Measurements from ENCODE around the gene ZSCAN9. TPM values are rescaled to one million over a fixed set of nuclear protein-coding genes. Genes with fewer than 3 reads are reported as not detected.

The ZSCAN9 gene
- total and polyA plus RNA-seq, 2 of the 13 experiments (the other 11 are each of a cell fraction or from before 2014, with no cell fraction given) = 14.6 to 17.8 TPM

- TF ChIP-seq ZNF296 (CRISPR knock-in tag; conservative IDR thresholded peaks at IDR 0.05) (no peak), ZNF691 (CRISPR knock-in tag; IDR thresholded peaks at IDR 0.05; ENCODE audit: borderline replicate concordance, low read depth) (no peak), NCOR1 (IDR thresholded peaks at IDR 0.05; ENCODE audit: borderline replicate concordance, low read length) (no peak), ZSCAN31 (CRISPR knock-in tag; IDR thresholded peaks at IDR 0.05; ENCODE audit: low read depth) (no peak), NFKBIZ (CRISPR knock-in tag; IDR thresholded peaks at IDR 0.05) (no peak)
Observed at GRCh38 chr6:28269492-28269891, 44.4 kb downstream of the ZSCAN9 start (continued).

- CTCF ChIA-PET (ENCODE audit: low intra/inter-chr PET ratio, low total read pairs) = no interaction called here
- H4K20me1 ChIP-seq (ENCODE audit: insufficient read depth, low read length) = no peaks in the 10 kb centered on the region
- H3K27me3 ChIP-seq (ENCODE audit: control insufficient read depth in 1 of 2, insufficient read depth in 2 of 2, low read length in 2 of 2) = no peaks in the 10 kb centered on the region
- H3K4me2 ChIP-seq (ENCODE audit: low read depth, low read length) = no peak overlapping the region
- FAIRE-seq (no peak), ATAC-seq (no peak), DNase-seq (ENCODE audit: low spot score) (no peak)
- H3K4me1 ChIP-seq (ENCODE audit: insufficient read depth, low read length) = peaks cover under 1% of the 10 kb centered on the region; the same call in 1 of the 2 replicates
- in situ Hi-C loops (cut with HindIII; ENCODE audit: extremely low pct_ligation_motif_present, low pct_unique_long_range_greater_than_20kb) = no loop called here
- no peak overlapping the region for H3K4me3 ChIP-seq (replicated peaks in 1 of 3; ENCODE audit: insufficient read depth in 1 of 3, low read depth in 2 of 3, low read length in 3 of 3)
- no peak overlapping the region for H3K9ac ChIP-seq (ENCODE audit: insufficient read depth, low read depth, low read length)
- BruUV-seq (replicated peaks) = no TSS peak
- H3K36me3 ChIP-seq (replicated peaks in 1 of 2; ENCODE audit: control insufficient read depth in 1 of 2, insufficient read depth in 2 of 2, low read length in 2 of 2) = peaks cover 11 to 56% of the 10 kb centered on the region in 2 experiments
- no peaks in the 10 kb centered on the region for H3K79me2 ChIP-seq (ENCODE audit: insufficient read depth, low read length)
- no peak overlapping the region for H3K27ac ChIP-seq (ENCODE audit: extremely low read length, insufficient read depth, low read length)
- H3K9me3 ChIP-seq (ENCODE audit: low read length) = no peaks in the 10 kb centered on the region
- intact Hi-C loops (cut with micrococcal nuclease; ENCODE audit: unreplicated experiment) = no loop called here
- H2AFZ ChIP-seq (ENCODE audit: low read length) = no peak overlapping the region
- POLR2A ChIA-PET = interaction anchor here (0.6 kb wide), 1 partner anchor 620 kb away, joined by 3 read pairs; no protein-coding TSS in a partner anchor
- TF ChIP-seq MEIS1 (CRISPR knock-in tag; IDR thresholded peaks at IDR 0.05; ENCODE audit: borderline replicate concordance) (no peak), ZNF280B (CRISPR knock-in tag; IDR thresholded peaks at IDR 0.05; ENCODE audit: borderline replicate concordance) (no peak), ZNF713 (CRISPR knock-in tag; IDR thresholded peaks at IDR 0.05) (no peak), ZNF253 (CRISPR knock-in tag; IDR thresholded peaks at IDR 0.05; ENCODE audit: borderline replicate concordance) (no peak), MZF1 (CRISPR knock-in tag; IDR thresholded peaks at IDR 0.05; ENCODE audit: borderline replicate concordance) (no peak), IKZF4 (CRISPR knock-in tag; IDR thresholded peaks at IDR 0.05; ENCODE audit: borderline replicate concordance, low read depth, not compliant biosample characterization) (no peak), ZNF589 (CRISPR knock-in tag; conservative IDR thresholded peaks at IDR 0.05) (no peak), RFXAP (CRISPR knock-in tag; IDR thresholded peaks at IDR 0.05; ENCODE audit: borderline replicate concordance) (no peak), SATB2 (CRISPR knock-in tag; IDR thresholded peaks at IDR 0.05) (no peak), CENPBD1 (CRISPR knock-in tag; IDR thresholded peaks at IDR 0.05; ENCODE audit: borderline replicate concordance, low read depth) (no peak), ZNF275 (CRISPR knock-in tag; IDR thresholded peaks at IDR 0.05; ENCODE audit: borderline replicate concordance) (no peak), FLYWCH1 (CRISPR knock-in tag; IDR thresholded peaks at IDR 0.05) (no peak), ZFP37 (CRISPR knock-in tag; IDR thresholded peaks at IDR 0.05; ENCODE audit: borderline replicate concordance) (no peak), CCAR2 (optimal IDR thresholded peaks at IDR 0.05; ENCODE audit: low read depth, low read length) (no peak), FOSL2 (CRISPR knock-in tag; IDR thresholded peaks at IDR 0.05) (no peak)
Observed at GRCh38 chr6:28274888-28275287, 49.8 kb downstream of the ZSCAN9 start.
